Parathyroid adenoma (tissue), 2 donors: ENCODE data around the gene CEMIP.

Source experiments
- H2AFZ ChIP-seq: fragments of 300-600 bp; sonication (generic); one replicate; pipeline ENCODE4 v1.7.0; 2017; ENCODE audit warnings: antibody characterized with exemption, mild to moderate bottlenecking
- H3K27ac ChIP-seq: fragments of 300-600 bp; sonication (generic); one replicate; pipeline ENCODE4 v1.7.0; 2017
- H3K27me3 ChIP-seq: fragments of 300-600 bp; sonication (generic); one replicate; pipeline ENCODE4 v1.7.0; 2017; ENCODE audit warnings: low read length; ENCODE audit not compliant: control insufficient read depth, insufficient read depth
- H3K36me3 ChIP-seq: fragments of 300-600 bp; sonication (generic); one replicate; pipeline ENCODE4 v1.7.0; 2017; ENCODE audit warnings: low read length; ENCODE audit not compliant: control insufficient read depth, insufficient read depth
- H3K4me1 ChIP-seq: fragments of 300-600 bp; sonication (generic); one replicate; pipeline ENCODE4 v1.7.0; 2017; ENCODE audit warnings: control low read depth
- H3K4me2 ChIP-seq: fragments of 300-600 bp; sonication (generic); one replicate; pipeline ENCODE4 v1.7.0; 2017; ENCODE audit warnings: low read length
- H3K4me3 ChIP-seq: fragments of 300-600 bp; sonication (generic); one replicate; pipeline ENCODE4 v1.7.0; 2017; ENCODE audit warnings: low read depth, low read length
- H3K79me2 ChIP-seq: fragments of 300-600 bp; sonication (generic); one replicate; pipeline ENCODE4 v1.7.0; 2017; ENCODE audit warnings: control low read depth
- H3K9ac ChIP-seq: fragments of 300-600 bp; sonication (generic); one replicate; pipeline ENCODE4 v1.7.0; 2017; ENCODE audit warnings: mild to moderate bottlenecking
- H3K9me3 ChIP-seq: fragments of 300-600 bp; sonication (generic); one replicate; pipeline ENCODE4 v1.7.0; 2017; ENCODE audit warnings: low read length; ENCODE audit not compliant: control insufficient read depth
- TF ChIP-seq, protein P1 (sequence below): fragments of 300-600 bp; sonication (generic); IDR thresholded peaks from one replicate; pipeline ENCODE4 v1.7.0; 2017; ENCODE audit warnings: antibody characterized with exemption, mild to moderate bottlenecking
- donor health status: primary hyperparathyroidism.

The CEMIP gene

GRCh38 chr15:80989518-80990478 is 210.6 kb downstream of the CEMIP start, which contains the start of gene MESD:
MESD (minus strand) TSS chr15:80989819; CDS start chr15:80989791, 28 bp downstream.
- Histone ChIP-seq H3K27ac (peak within 1 kb of the TSS; percentile 87), H3K9me3 (no peaks in the 10 kb centered on the region), H2AFZ (peak within 1 kb of the TSS; percentile 82), H3K4me2 (peak within 1 kb of the TSS; percentile 82), H3K27me3 (no peaks in the 10 kb centered on the region), H3K36me3 (no peaks in the 10 kb centered on the region), H3K9ac (peak within 1 kb of the TSS; percentile 14), H3K4me3 (peak within 1 kb of the TSS; percentile 73), H3K4me1 (no peaks in the 10 kb centered on the region), H3K79me2 (peaks cover 11% of the 10 kb centered on the region)
- TF ChIP-seq, protein P1, sequence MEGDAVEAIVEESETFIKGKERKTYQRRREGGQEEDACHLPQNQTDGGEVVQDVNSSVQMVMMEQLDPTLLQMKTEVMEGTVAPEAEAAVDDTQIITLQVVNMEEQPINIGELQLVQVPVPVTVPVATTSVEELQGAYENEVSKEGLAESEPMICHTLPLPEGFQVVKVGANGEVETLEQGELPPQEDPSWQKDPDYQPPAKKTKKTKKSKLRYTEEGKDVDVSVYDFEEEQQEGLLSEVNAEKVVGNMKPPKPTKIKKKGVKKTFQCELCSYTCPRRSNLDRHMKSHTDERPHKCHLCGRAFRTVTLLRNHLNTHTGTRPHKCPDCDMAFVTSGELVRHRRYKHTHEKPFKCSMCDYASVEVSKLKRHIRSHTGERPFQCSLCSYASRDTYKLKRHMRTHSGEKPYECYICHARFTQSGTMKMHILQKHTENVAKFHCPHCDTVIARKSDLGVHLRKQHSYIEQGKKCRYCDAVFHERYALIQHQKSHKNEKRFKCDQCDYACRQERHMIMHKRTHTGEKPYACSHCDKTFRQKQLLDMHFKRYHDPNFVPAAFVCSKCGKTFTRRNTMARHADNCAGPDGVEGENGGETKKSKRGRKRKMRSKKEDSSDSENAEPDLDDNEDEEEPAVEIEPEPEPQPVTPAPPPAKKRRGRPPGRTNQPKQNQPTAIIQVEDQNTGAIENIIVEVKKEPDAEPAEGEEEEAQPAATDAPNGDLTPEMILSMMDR, result no peak

GRCh38 chr15:80990955-80991354 is 211.8 kb downstream of the CEMIP start:
- H3K9me3 ChIP-seq, result no peaks in the 10 kb centered on the region
- H3K4me3 ChIP-seq, result no peak overlapping the region
- no peaks in the 10 kb centered on the region for H3K36me3 ChIP-seq

DNA sequence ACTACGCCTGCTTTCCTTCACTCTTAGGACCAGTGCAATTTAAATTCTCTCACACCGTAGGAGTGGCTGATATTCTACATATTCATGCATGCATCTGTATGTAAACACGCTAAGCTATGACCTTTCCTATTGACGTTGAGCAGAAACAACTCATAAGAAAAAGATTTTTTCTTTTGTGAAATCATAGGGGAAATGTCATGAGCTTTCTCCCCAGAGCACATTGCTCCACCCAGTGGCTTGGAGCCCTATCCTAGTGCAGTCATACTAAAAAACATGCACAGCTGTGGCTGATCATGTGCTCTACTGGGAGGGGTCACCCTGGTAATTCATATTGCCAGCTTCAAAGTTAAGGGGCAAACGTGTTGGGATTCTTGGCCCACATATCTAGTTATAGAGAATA is 212.3 kb downstream of the CEMIP start:
- no peaks in the 10 kb centered on the region for H3K36me3 ChIP-seq
- H3K9me3 ChIP-seq, result no peaks in the 10 kb centered on the region
- no peak overlapping the region for H2AFZ ChIP-seq
- H3K4me2 ChIP-seq, result no peak overlapping the region
- H3K27me3 ChIP-seq, result no peaks in the 10 kb centered on the region
- H3K79me2 ChIP-seq, result peaks cover 11% of the 10 kb centered on the region
- peak overlapping the region; percentile 11 for H3K27ac ChIP-seq
- no peaks in the 10 kb centered on the region for H3K4me1 ChIP-seq
- H3K4me3 ChIP-seq, result no peak overlapping the region
- no peak overlapping the region for H3K9ac ChIP-seq
- TF ChIP-seq, protein P1, result no peak

More at GRCh38 chr15:80990955-80991354, 211.8 kb downstream of the CEMIP start:
- Histone ChIP-seq H3K79me2 (peaks cover 11% of the 10 kb centered on the region), H3K4me2 (no peak overlapping the region), H2AFZ (no peak overlapping the region), H3K27ac (peak overlapping the region; percentile 11), H3K9ac (no peak overlapping the region), H3K27me3 (no peaks in the 10 kb centered on the region), H3K4me1 (no peaks in the 10 kb centered on the region)
- TF ChIP-seq, protein P1, result no peak

- Histone ChIP-seq H3K27ac (no peak overlapping the region), H3K27me3 (no peaks in the 10 kb centered on the region), H3K4me1 (no peaks in the 10 kb centered on the region), H2AFZ (no peak overlapping the region), H3K36me3 (no peaks in the 10 kb centered on the region), H3K79me2 (peaks cover 11% of the 10 kb centered on the region), H3K9me3 (no peaks in the 10 kb centered on the region), H3K9ac (no peak overlapping the region), H3K4me2 (no peak overlapping the region), H3K4me3 (no peak overlapping the region)
- TF ChIP-seq, protein P1, result no peak
Observed at GRCh38 chr15:80992006-80992405, 212.8 kb downstream of the CEMIP start.
